Parathyroid adenoma (tissue), 2 donors: ENCODE measurements around the gene PRR14L.
"Not testable (repeated sequence)": the region's sequence is repeated elsewhere in the genome, so short reads cannot be mapped to it uniquely, and the experiment has no call there.

ENCODE experiments used
- H2AFZ ChIP-seq: fragments of 300-600 bp; sonication (generic); one replicate; pipeline ENCODE4 v1.7.0; 2017; ENCODE audit warnings: antibody characterized with exemption, mild to moderate bottlenecking
- H3K27ac ChIP-seq: fragments of 300-600 bp; sonication (generic); one replicate; pipeline ENCODE4 v1.7.0; 2017
- H3K27me3 ChIP-seq: fragments of 300-600 bp; sonication (generic); one replicate; pipeline ENCODE4 v1.7.0; 2017; ENCODE audit warnings: low read length; ENCODE audit not compliant: control insufficient read depth, insufficient read depth
- H3K36me3 ChIP-seq: fragments of 300-600 bp; sonication (generic); one replicate; pipeline ENCODE4 v1.7.0; 2017; ENCODE audit warnings: low read length; ENCODE audit not compliant: control insufficient read depth, insufficient read depth
- H3K4me1 ChIP-seq: fragments of 300-600 bp; sonication (generic); one replicate; pipeline ENCODE4 v1.7.0; 2017; ENCODE audit warnings: control low read depth
- H3K4me2 ChIP-seq: fragments of 300-600 bp; sonication (generic); one replicate; pipeline ENCODE4 v1.7.0; 2017; ENCODE audit warnings: low read length
- H3K4me3 ChIP-seq: fragments of 300-600 bp; sonication (generic); one replicate; pipeline ENCODE4 v1.7.0; 2017; ENCODE audit warnings: low read depth, low read length
- H3K79me2 ChIP-seq: fragments of 300-600 bp; sonication (generic); one replicate; pipeline ENCODE4 v1.7.0; 2017; ENCODE audit warnings: control low read depth
- H3K9ac ChIP-seq: fragments of 300-600 bp; sonication (generic); one replicate; pipeline ENCODE4 v1.7.0; 2017; ENCODE audit warnings: mild to moderate bottlenecking
- H3K9me3 ChIP-seq: fragments of 300-600 bp; sonication (generic); one replicate; pipeline ENCODE4 v1.7.0; 2017; ENCODE audit warnings: low read length; ENCODE audit not compliant: control insufficient read depth
- TF ChIP-seq, protein P1 (sequence below): fragments of 300-600 bp; sonication (generic); IDR thresholded peaks from one replicate; pipeline ENCODE4 v1.7.0; 2017; ENCODE audit warnings: antibody characterized with exemption, mild to moderate bottlenecking
- donor health status: primary hyperparathyroidism.

Gene PRR14L

GRCh38 chr22:31742682-31743081 lies 7.2 kb downstream of the PRR14L start:
- Histone ChIP-seq H3K27me3 (no peaks in the 10 kb centered on the region), H3K4me2 (no peak overlapping the region), H3K4me3 (no peak overlapping the region), H3K9ac (no peak overlapping the region), H3K9me3 (no peaks in the 10 kb centered on the region), H3K79me2 (peaks cover 13% of the 10 kb centered on the region), H3K36me3 (no peaks in the 10 kb centered on the region), H3K4me1 (peaks cover 2% of the 10 kb centered on the region), H3K27ac (no peak overlapping the region), H2AFZ (no peak overlapping the region)
- TF ChIP-seq, protein P1, sequence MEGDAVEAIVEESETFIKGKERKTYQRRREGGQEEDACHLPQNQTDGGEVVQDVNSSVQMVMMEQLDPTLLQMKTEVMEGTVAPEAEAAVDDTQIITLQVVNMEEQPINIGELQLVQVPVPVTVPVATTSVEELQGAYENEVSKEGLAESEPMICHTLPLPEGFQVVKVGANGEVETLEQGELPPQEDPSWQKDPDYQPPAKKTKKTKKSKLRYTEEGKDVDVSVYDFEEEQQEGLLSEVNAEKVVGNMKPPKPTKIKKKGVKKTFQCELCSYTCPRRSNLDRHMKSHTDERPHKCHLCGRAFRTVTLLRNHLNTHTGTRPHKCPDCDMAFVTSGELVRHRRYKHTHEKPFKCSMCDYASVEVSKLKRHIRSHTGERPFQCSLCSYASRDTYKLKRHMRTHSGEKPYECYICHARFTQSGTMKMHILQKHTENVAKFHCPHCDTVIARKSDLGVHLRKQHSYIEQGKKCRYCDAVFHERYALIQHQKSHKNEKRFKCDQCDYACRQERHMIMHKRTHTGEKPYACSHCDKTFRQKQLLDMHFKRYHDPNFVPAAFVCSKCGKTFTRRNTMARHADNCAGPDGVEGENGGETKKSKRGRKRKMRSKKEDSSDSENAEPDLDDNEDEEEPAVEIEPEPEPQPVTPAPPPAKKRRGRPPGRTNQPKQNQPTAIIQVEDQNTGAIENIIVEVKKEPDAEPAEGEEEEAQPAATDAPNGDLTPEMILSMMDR: no peak

GRCh38 chr22:31742115-31742514 lies 7.8 kb downstream of the PRR14L start:
- H3K4me1 ChIP-seq: peaks cover 2% of the 10 kb centered on the region
- no peak overlapping the region for H2AFZ ChIP-seq
- no peak overlapping the region for H3K9ac ChIP-seq
- H3K9me3 ChIP-seq: no peaks in the 10 kb centered on the region
- H3K36me3 ChIP-seq: no peaks in the 10 kb centered on the region
- no peaks in the 10 kb centered on the region for H3K27me3 ChIP-seq
- H3K79me2 ChIP-seq: peaks cover 11% of the 10 kb centered on the region
- no peak overlapping the region for H3K27ac ChIP-seq
- no peak overlapping the region for H3K4me2 ChIP-seq
- TF ChIP-seq, protein P1: no peak
- no peak overlapping the region for H3K4me3 ChIP-seq

DNA sequence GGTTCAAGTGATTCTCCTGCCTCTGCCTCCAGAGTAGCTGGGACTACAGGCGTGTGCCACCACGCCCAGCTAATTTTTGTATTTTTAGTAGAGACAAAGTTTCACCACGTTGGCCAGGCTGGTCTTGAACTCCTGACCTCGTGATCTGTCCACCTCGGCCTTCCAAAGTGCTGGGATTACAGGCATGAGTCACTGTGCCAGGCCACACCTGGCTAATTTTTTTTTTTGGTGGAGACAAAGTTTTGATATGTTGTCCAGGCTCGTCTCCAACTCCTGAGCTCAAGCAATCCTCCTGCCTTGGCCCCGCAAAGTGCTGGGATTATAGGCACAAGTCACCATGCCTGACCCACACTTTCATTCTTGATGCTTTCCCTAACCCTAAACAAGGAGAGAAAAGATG lies 9.6 kb downstream of the PRR14L start:
- H3K27ac ChIP-seq, H3K4me2 ChIP-seq, H3K27me3 ChIP-seq, H3K4me3 ChIP-seq, H3K36me3 ChIP-seq, H3K9me3 ChIP-seq, H3K9ac ChIP-seq, H2AFZ ChIP-seq, H3K4me1 ChIP-seq: not testable (repeated sequence)
- H3K79me2 ChIP-seq: peaks cover 13% of the 10 kb centered on the region

DNA sequence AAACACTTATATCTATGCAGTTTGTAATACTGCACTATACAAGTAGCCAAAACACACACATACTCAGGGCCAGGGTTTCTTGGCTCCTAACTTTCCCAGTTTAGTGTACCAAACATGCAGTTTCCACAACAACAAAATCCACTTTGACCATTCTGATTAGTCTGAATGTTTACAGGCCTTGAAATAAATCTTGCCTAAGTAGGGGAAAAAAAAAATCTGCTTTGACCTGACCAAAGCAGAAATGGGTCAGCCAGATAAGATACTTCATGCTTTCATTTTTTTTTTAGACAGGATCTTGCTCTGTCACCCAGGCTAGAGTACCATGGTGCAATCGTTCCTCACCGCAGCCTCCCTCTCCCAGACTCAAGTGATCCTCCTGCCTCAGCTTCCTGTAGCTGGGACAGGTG lies 10.1 kb downstream of the PRR14L start:
- Histone ChIP-seq H3K79me2 (peaks cover 14% of the 10 kb centered on the region), H3K9ac (no peak overlapping the region)
- TF ChIP-seq, protein P1: no peak

DNA sequence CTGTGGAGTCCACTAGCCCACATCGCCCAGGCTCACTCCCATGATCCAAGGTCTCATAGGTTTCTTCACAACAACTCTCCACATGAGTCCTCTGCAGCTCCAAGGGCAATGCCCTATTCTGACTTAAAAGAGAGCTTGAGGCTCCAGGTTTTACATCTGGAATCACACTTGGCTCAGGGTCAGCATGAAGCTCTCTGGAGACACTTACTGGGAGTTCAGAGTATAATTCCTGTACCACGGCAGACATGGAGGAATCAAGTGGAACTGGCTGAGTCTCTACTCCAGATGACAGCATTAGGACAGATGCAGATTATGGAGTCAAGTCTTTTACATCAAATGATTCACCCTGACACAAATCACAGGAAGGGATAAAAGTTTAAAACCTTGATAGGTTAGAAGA lies 11.4 kb downstream of the PRR14L start:
- peaks cover 2% of the 10 kb centered on the region for H3K4me1 ChIP-seq
- no peaks in the 10 kb centered on the region for H3K36me3 ChIP-seq
- no peak overlapping the region for H3K9ac ChIP-seq
- H3K4me2 ChIP-seq: no peak overlapping the region
- H3K4me3 ChIP-seq: no peak overlapping the region
- H2AFZ ChIP-seq: no peak overlapping the region
- TF ChIP-seq, protein P1: no peak
- peaks cover 24% of the 10 kb centered on the region for H3K79me2 ChIP-seq
- H3K27me3 ChIP-seq: no peaks in the 10 kb centered on the region
- no peaks in the 10 kb centered on the region for H3K9me3 ChIP-seq
- no peak overlapping the region for H3K27ac ChIP-seq

More for the DNA sequence above, 10.1 kb downstream of the PRR14L start:
- Histone ChIP-seq H3K9me3 (no peaks in the 10 kb centered on the region), H2AFZ (no peak overlapping the region), H3K4me3 (no peak overlapping the region), H3K27ac (no peak overlapping the region), H3K27me3 (no peaks in the 10 kb centered on the region), H3K4me1 (peaks cover 2% of the 10 kb centered on the region), H3K36me3 (no peaks in the 10 kb centered on the region), H3K4me2 (peak overlapping the region; percentile 32)
